Caco-2 (cell line): ENCODE data around the gene RASSF4. TPM values are rescaled to one million over a fixed set of nuclear protein-coding genes. Genes with fewer than 3 reads are reported as not detected.
A peak's percentile ranks its signal among the peaks of the same experiment; 100 is the strongest.

Source experiments
- BruUV-seq: library from RNA; stranded (reverse); fragments of 400-500 nt; replicated peaks from 2 replicates; lab custom pipeline; 2021; lab: Mats Ljungman, UMichigan
- CTCF ChIA-PET: fragments of 300-600 bp; sonication (Branson Sonifier 250); formaldehyde crosslinking; loops from one replicate; lab custom pipeline; 2022; ENCODE audit warnings: antibody characterized with exemption; lab: Charles Lee
- POLR2A ChIA-PET: fragments of 300-600 bp; sonication (Branson Sonifier 250); formaldehyde crosslinking; loops from one replicate; lab custom pipeline; 2022; ENCODE audit warnings: antibody characterized with exemption; lab: Charles Lee
- DNase-seq, 2 experiments: peaks; one replicate each; pipeline versions ENCODE4 v3.0.0 to v3.0.0-alpha.2; 2020 to 2022
- H3K27me3 ChIP-seq: replicated peaks from 2 replicates; pipeline ENCODE4 v1.6.0; 2011; ENCODE audit warnings: low read length; ENCODE audit not compliant: control insufficient read depth, insufficient read depth
- H3K36me3 ChIP-seq: 2 replicates; pipeline ENCODE4 v1.5.1; 2011; ENCODE audit warnings: low read length; ENCODE audit not compliant: control insufficient read depth, insufficient read depth
- H3K4me1 ChIP-seq: fragments of 250-450 bp; sonication (Bioruptor Pico); 2 replicates; pipeline ENCODE4 v1.5.1; 2020; ENCODE audit warnings: mild to moderate bottlenecking
- H3K4me3 ChIP-seq: 2 replicates; pipeline ENCODE4 v1.5.1; 2011; ENCODE audit warnings: low read depth, mild to moderate bottlenecking, control low read depth, low read length
- H3K9me3 ChIP-seq: fragments of 250-450 bp; sonication (Bioruptor Pico); 2 replicates; pipeline ENCODE4 v1.5.1; 2020; ENCODE audit warnings: mild to moderate bottlenecking, moderate library complexity
- H3K27ac Mint-ChIP-seq: one replicate; pipeline ENCODE4 v1.8.0; 2022; ENCODE audit warnings: mixed read lengths; ENCODE audit not compliant: unreplicated experiment
- H3K27me3 Mint-ChIP-seq: one replicate; pipeline ENCODE4 v1.8.0; 2022; ENCODE audit warnings: mixed read lengths; ENCODE audit not compliant: insufficient read depth, unreplicated experiment
- H3K36me3 Mint-ChIP-seq: one replicate; pipeline ENCODE4 v1.8.0; 2022; ENCODE audit warnings: mild to moderate bottlenecking, mixed read lengths; ENCODE audit not compliant: insufficient read depth, unreplicated experiment
- H3K4me1 Mint-ChIP-seq: one replicate; pipeline ENCODE4 v1.8.0; 2022; ENCODE audit warnings: low read depth, mixed read lengths; ENCODE audit not compliant: unreplicated experiment
- H3K4me3 Mint-ChIP-seq: one replicate; pipeline ENCODE4 v1.8.0; 2022; ENCODE audit warnings: mild to moderate bottlenecking, moderate library complexity, mixed read lengths; ENCODE audit not compliant: unreplicated experiment
- H3K9me3 Mint-ChIP-seq: one replicate; pipeline ENCODE4 v1.8.0; 2022; ENCODE audit warnings: mixed read lengths; ENCODE audit not compliant: unreplicated experiment
- CTCF ChIP-seq, 2 experiments: fragments of 200-600 bp in 1 of 2; IDR thresholded peaks; 1 replicate in 1 of 2; 2 replicates in 1 of 2; pipeline versions ENCODE4 v1.5.1 to v1.8.0; 2011 to 2022; ENCODE audit warnings: antibody characterized with exemption in 1 of 2, control low read depth in 1 of 2, inconsistent platforms in 1 of 2, low read depth in 1 of 2, low read length in 1 of 2, mild to moderate bottlenecking in 1 of 2, moderate library complexity in 1 of 2; ENCODE audit not compliant: insufficient read depth in 1 of 2, severe bottlenecking in 1 of 2, unreplicated experiment in 1 of 2
- intact Hi-C: fragments of 100-400 bp; cut with micrococcal nuclease; formaldehyde crosslinking; loops from one replicate; pipeline ENCODE4 v1.10.0; 2022; ENCODE audit not compliant: unreplicated experiment
- total RNA-seq: library from RNA; stranded (reverse); gene quantifications from 2 replicates; pipeline ENCODE4 v1.2.3, GENCODE V29; 2022

Gene RASSF4
- total RNA-seq, 1 experiment from 2014 or later = 55.6 TPM

DNA sequence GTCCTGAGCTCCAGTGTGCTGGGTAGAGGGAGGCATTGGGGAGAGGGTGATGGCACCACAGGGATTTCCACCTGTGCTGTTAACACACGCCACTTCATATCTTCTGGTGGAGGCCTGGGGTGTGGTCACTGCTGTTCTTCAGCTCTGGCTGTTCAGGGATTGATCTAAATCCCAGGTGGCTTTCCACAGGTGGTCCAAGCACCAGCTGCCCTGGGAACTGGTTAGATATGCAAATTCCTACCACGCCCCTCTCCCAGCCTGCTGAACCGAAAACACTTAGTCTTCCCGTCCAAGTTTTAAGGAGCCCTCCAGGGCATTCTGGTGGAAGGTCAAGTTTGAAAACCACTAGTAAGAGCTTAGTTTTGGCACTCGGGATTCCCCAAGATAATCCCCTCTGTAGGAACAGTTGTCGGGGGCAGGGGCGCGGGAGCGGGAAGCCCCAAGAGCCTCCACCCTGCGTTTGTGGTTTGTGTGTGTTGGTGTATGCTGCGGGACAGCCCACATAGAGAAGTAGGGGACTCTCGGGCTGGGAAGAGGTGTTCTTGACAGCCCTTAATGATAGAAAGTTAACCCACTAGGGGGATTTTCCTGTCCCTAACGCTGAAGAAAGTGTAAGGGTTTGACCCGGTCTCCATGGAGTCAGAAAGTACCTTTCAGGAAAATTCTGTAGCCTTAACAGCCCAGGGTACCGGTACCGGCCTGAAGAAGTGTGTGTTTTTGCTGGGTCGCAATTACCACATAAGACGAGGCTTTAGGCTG, 13.9 kb downstream of the RASSF4 start:
- H3K4me1 ChIP-seq = peaks cover 54% of the 10 kb centered on the region
- no peaks in the 10 kb centered on the region for H3K9me3 Mint-ChIP-seq
- POLR2A ChIA-PET = interaction anchor here (0.5 kb wide), 1 partner anchor 621 kb away, joined by 3 read pairs; no protein-coding TSS in a partner anchor
- no TSS peak for BruUV-seq
- H3K4me3 Mint-ChIP-seq = no peak overlapping the region
- H3K9me3 ChIP-seq = no peaks in the 10 kb centered on the region
- peaks cover 20% of the 10 kb centered on the region for H3K4me1 Mint-ChIP-seq
- no peak for DNase-seq
- H3K27me3 Mint-ChIP-seq = no peaks in the 10 kb centered on the region
- H3K36me3 ChIP-seq = 0 out of 2 replicates have a peak, but pooled peaks cover 4% of the 10 kb centered on the region
- intact Hi-C loops = loop anchor here (2.0 kb wide), 1 partner anchor 15 kb away; the partner anchor contains the start of gene RASSF4
- no peaks in the 10 kb centered on the region for H3K27me3 ChIP-seq
- no peak overlapping the region for H3K4me3 ChIP-seq
- CTCF ChIA-PET = interaction anchor here (0.9 to 2.6 kb wide), 5 partner anchors 9 to 40 kb away, joined by 3 to 17 read pairs (median 5); no protein-coding TSS in a partner anchor
- H3K27ac Mint-ChIP-seq = peak overlapping the region; percentile 57
- no peak for TF ChIP-seq CTCF (IDR thresholded peaks at IDR 0.05; ENCODE audit: insufficient read depth in 1 of 2, low read depth in 1 of 2, low read length in 1 of 2, severe bottlenecking in 1 of 2, unreplicated experiment in 1 of 2)
- H3K36me3 Mint-ChIP-seq = peaks cover 16% of the 10 kb centered on the region

DNA sequence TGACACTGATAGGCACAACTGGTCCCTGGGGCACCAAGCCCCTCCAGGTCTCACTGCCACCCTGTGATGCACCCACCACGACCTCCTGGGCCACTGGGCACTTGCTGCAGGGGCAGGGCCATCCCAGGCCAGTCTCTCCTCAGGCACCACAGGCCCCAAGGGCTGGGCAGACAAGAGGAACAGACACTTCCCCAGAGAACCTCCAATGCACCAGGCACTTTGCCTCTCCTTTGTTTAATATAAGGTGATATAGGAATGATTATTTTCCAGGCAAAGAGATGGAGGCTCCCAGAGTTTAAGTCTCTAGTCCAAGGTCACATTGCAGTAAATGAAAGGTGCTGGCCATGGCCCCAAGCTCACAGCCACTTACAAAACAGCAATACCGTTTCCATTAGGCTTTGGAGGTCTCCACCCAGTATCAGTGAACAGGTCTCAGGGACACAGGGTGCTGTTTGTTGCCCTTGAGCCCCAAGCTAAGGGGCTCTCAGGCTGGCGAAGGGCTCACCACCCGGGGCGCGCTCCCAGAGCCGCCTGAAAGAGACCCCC, 14.6 kb downstream of the RASSF4 start:
- H3K27me3 Mint-ChIP-seq = no peaks in the 10 kb centered on the region
- POLR2A ChIA-PET = no interaction called here
- H3K9me3 ChIP-seq = no peaks in the 10 kb centered on the region
- CTCF ChIA-PET = interaction anchor here (0.9 to 2.6 kb wide), 3 partner anchors 10 to 41 kb away, joined by 4 to 17 read pairs (median 8); no protein-coding TSS in a partner anchor
- DNase-seq = no peak
- BruUV-seq = TSS peak; percentile 10
- no peaks in the 10 kb centered on the region for H3K27me3 ChIP-seq
- H3K36me3 ChIP-seq = 0 out of 2 replicates have a peak, but pooled peaks cover 4% of the 10 kb centered on the region
- intact Hi-C loops = loop anchor here (2.0 kb wide), 1 partner anchor 15 kb away; the partner anchor contains the start of gene RASSF4
- TF ChIP-seq CTCF (IDR thresholded peaks at IDR 0.05; ENCODE audit: insufficient read depth in 1 of 2, low read depth in 1 of 2, low read length in 1 of 2, severe bottlenecking in 1 of 2, unreplicated experiment in 1 of 2) = no peak
- peak overlapping the region; percentile 70 for H3K4me3 Mint-ChIP-seq
- H3K36me3 Mint-ChIP-seq = peaks cover 22% of the 10 kb centered on the region
- peaks cover 60% of the 10 kb centered on the region for H3K4me1 ChIP-seq
- peaks cover 26% of the 10 kb centered on the region for H3K4me1 Mint-ChIP-seq
- H3K27ac Mint-ChIP-seq = peak overlapping the region; percentile 57
- H3K4me3 ChIP-seq = peak overlapping the region; percentile 42
- no peaks in the 10 kb centered on the region for H3K9me3 Mint-ChIP-seq
